Testis (tissue), 2 donors: ENCODE results near the gene NLGN1.

Experiments
- CTCF ChIP-seq, 3 experiments: fragments of 450-650 bp in 2 of 3; fragments of 200-600 bp in 1 of 3; sonication (generic) in 1 of 3; IDR thresholded peaks; one replicate each; pipeline ENCODE4 v1.5.1; 2016 to 2019; ENCODE audit warnings: antibody characterized with exemption in 3 of 3, mild to moderate bottlenecking in 2 of 3, moderate library complexity in 1 of 3
- POLR2A ChIP-seq: fragments of 450-650 bp; IDR thresholded peaks from one replicate; pipeline ENCODE4 v1.6.1; 2017; ENCODE audit warnings: antibody characterized with exemption, mild to moderate bottlenecking, moderate library complexity

GRCh38 chr3:173439004-173439403 lies 41.5 kb downstream of the NLGN1 start:
- no peak for TF ChIP-seq CTCF (IDR thresholded peaks at IDR 0.05)
- no peak for TF ChIP-seq POLR2A
